ENCODE results near the gene NTM.

The NTM gene

GRCh38 chr11:131644204-131644795, 273.9 kb downstream of the NTM start (continued):
- no peak for TF ChIP-seq PBX3 (CRISPR knock-in tag; IDR thresholded peaks at IDR 0.05)
- TF ChIP-seq ZNF768 (tag by site-specific recombination; IDR thresholded peaks at IDR 0.05) = no peak
- no peak for TF ChIP-seq ZNF302 (tag by site-specific recombination; IDR thresholded peaks at IDR 0.05; ENCODE audit: low read depth)

- H3K36me3 ChIP-seq (ENCODE audit: control insufficient read depth in 2 of 2, insufficient read depth in 1 of 2, low read length in 2 of 2) = no peaks in the 10 kb centered on the region
- ChIA-PET CTCF (interaction anchor here (1.5 kb wide), 1 partner anchor 23 kb away, joined by 3 read pairs; no protein-coding TSS in a partner anchor), POLR2A (no interaction called here)
- no peaks in the 10 kb centered on the region for H3K9me3 ChIP-seq (ENCODE audit: control insufficient read depth, insufficient read depth, low read depth, low read length)
- TF ChIP-seq ZNF274 (IDR thresholded peaks at IDR 0.05; ENCODE audit: low read length) = no peak
- no peak for TF ChIP-seq ZNF274 (tag by site-specific recombination; IDR thresholded peaks at IDR 0.05; ENCODE audit: borderline replicate concordance)
- no peak overlapping the region for H3K27ac ChIP-seq (ENCODE audit: extremely low read depth, low read depth, low read length)
- no peak overlapping the region for H3K4me3 ChIP-seq (ENCODE audit: low read depth, low read length)
- no peaks in the 10 kb centered on the region for H3K4me1 ChIP-seq (ENCODE audit: control insufficient read depth, insufficient read depth, low read length)
Observed at GRCh38 chr11:131645237-131645636, 274.8 kb downstream of the NTM start.

- no peak overlapping the region for H3K4me3 ChIP-seq (ENCODE audit: low read depth, low read length)
- ChIA-PET POLR2A (no interaction called here), CTCF (interaction anchor here (1.0 kb wide), 1 partner anchor 24 kb away, joined by 3 read pairs; no protein-coding TSS in a partner anchor)
- H3K9me3 ChIP-seq (ENCODE audit: control insufficient read depth, insufficient read depth, low read depth, low read length) = no peaks in the 10 kb centered on the region
- no peak for TF ChIP-seq ZNF660 (tag by site-specific recombination; IDR thresholded peaks at IDR 0.05)
- TF ChIP-seq HOXA7 (CRISPR knock-in tag; IDR thresholded peaks at IDR 0.05; ENCODE audit: borderline replicate concordance) = no peak
- no peak for TF ChIP-seq ZNF221 (tag by site-specific recombination; IDR thresholded peaks at IDR 0.05; ENCODE audit: borderline replicate concordance)
- no peak for TF ChIP-seq ZBTB10 (tag by site-specific recombination; IDR thresholded peaks at IDR 0.05)
- TF ChIP-seq ZNF174 (tag by site-specific recombination; IDR thresholded peaks at IDR 0.05) = no peak
- TF ChIP-seq ZNF48 (tag by site-specific recombination; IDR thresholded peaks at IDR 0.05) = no peak
- TF ChIP-seq ZNF423 (tag by site-specific recombination; IDR thresholded peaks at IDR 0.05) = no peak
- no peak for TF ChIP-seq ZNF114 (tag by site-specific recombination; IDR thresholded peaks at IDR 0.05)
- TF ChIP-seq ZNF548 (tag by site-specific recombination; IDR thresholded peaks at IDR 0.05) = no peak
- no peak for TF ChIP-seq HOXC10 (CRISPR knock-in tag; IDR thresholded peaks at IDR 0.05)
- TF ChIP-seq SP3 (tag by site-specific recombination; IDR thresholded peaks at IDR 0.05) = no peak
- no peak for TF ChIP-seq ZNF2 (tag by site-specific recombination; IDR thresholded peaks at IDR 0.05)
- no peak for TF ChIP-seq ZNF580 (tag by site-specific recombination; IDR thresholded peaks at IDR 0.05)
- TF ChIP-seq ZNF830 (tag by site-specific recombination; IDR thresholded peaks at IDR 0.05; ENCODE audit: low read depth) = no peak
- no peak for TF ChIP-seq ZNF529 (tag by site-specific recombination; IDR thresholded peaks at IDR 0.05; ENCODE audit: insufficient replicate concordance)
- no peak for TF ChIP-seq ZNF394 (tag by site-specific recombination; IDR thresholded peaks at IDR 0.05; ENCODE audit: borderline replicate concordance)
- TF ChIP-seq ZNF677 (tag by site-specific recombination; IDR thresholded peaks at IDR 0.05) = no peak
- H3K27ac ChIP-seq (ENCODE audit: extremely low read depth, low read depth, low read length) = no peak overlapping the region
- H3K36me3 ChIP-seq (ENCODE audit: control insufficient read depth in 2 of 2, insufficient read depth in 1 of 2, low read length in 2 of 2) = no peaks in the 10 kb centered on the region
- no peaks in the 10 kb centered on the region for H3K4me1 ChIP-seq (ENCODE audit: control insufficient read depth, insufficient read depth, low read length)
Observed at GRCh38 chr11:131649856-131650255, 279.4 kb downstream of the NTM start.

All from HEK293 (cell line).